Osteocyte (in vitro differentiated cells): ENCODE results near the gene PRKN. TPM values are rescaled to one million over a fixed set of nuclear protein-coding genes. Genes with fewer than 3 reads are reported as not detected.

Experiments
- DNase-seq: peaks from one replicate; pipeline ENCODE4 v3.0.0; 2021; ENCODE audit warnings: mixed read lengths; ENCODE audit not compliant: unreplicated experiment; ENCODE audit errors: extremely low spot score
- H3K27ac Mint-ChIP-seq: one replicate; pipeline ENCODE4 v1.8.0; 2021; ENCODE audit warnings: mild to moderate bottlenecking, mixed read lengths; ENCODE audit not compliant: unreplicated experiment
- H3K27me3 Mint-ChIP-seq: one replicate; pipeline ENCODE4 v1.8.0; 2021; ENCODE audit warnings: mixed read lengths; ENCODE audit not compliant: unreplicated experiment
- H3K36me3 Mint-ChIP-seq: one replicate; pipeline ENCODE4 v1.8.0; 2021; ENCODE audit warnings: mixed read lengths; ENCODE audit not compliant: unreplicated experiment
- H3K4me1 Mint-ChIP-seq: one replicate; pipeline ENCODE4 v1.8.0; 2021; ENCODE audit warnings: mixed read lengths; ENCODE audit not compliant: unreplicated experiment
- H3K4me3 Mint-ChIP-seq: one replicate; pipeline ENCODE4 v1.8.0; 2021; ENCODE audit warnings: mild to moderate bottlenecking, moderate library complexity, mixed read lengths; ENCODE audit not compliant: unreplicated experiment
- H3K9me3 Mint-ChIP-seq: one replicate; pipeline ENCODE4 v1.8.0; 2021; ENCODE audit warnings: mixed read lengths; ENCODE audit not compliant: unreplicated experiment
- CTCF ChIP-seq: fragments of 200-600 bp; sonication (generic); IDR thresholded peaks from 2 replicates; pipeline ENCODE4 v1.5.0; 2021; ENCODE audit warnings: antibody characterized with exemption, mild to moderate bottlenecking, moderate library complexity
- total RNA-seq: library from RNA; stranded (reverse); gene quantifications from 2 replicates; pipeline ENCODE4 v1.2.1, GENCODE V29; 2021

The PRKN gene
- total RNA-seq, 1 donor from 2014 or later: 13.4 TPM

DNA sequence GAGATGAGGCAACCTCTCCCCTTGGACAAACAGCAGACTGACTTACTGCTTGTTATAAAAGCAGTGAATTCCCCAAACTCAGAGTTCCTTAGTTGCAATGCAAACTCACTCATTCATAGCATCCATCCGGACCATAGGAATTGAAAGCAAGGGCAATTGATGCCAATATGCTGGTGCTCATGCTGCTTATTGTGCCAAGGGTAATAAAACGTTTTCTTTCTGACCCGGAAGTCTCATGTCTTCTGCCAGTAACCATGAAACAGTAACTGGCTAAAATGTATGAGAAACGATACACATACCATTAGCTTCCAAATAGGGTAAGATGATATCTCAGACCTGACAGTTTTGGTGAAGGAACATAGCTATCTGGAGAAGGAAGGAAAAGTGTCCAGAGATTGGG, 18.1 kb downstream of the PRKN start:
- Mint-ChIP-seq H3K27me3 (no peaks in the 10 kb centered on the region), H3K4me1 (no peaks in the 10 kb centered on the region), H3K27ac (no peak overlapping the region), H3K36me3 (peaks cover 3% of the 10 kb centered on the region), H3K4me3 (no peak overlapping the region), H3K9me3 (no peaks in the 10 kb centered on the region)
- no peak for TF ChIP-seq CTCF
- DNase-seq: no peak

GRCh38 chr6:162708971-162709370, 18.6 kb downstream of the PRKN start:
- peaks cover 3% of the 10 kb centered on the region for H3K36me3 Mint-ChIP-seq
- no peak for DNase-seq
- no peaks in the 10 kb centered on the region for H3K4me1 Mint-ChIP-seq
- TF ChIP-seq CTCF: no peak
- H3K27ac Mint-ChIP-seq: no peak overlapping the region
- H3K27me3 Mint-ChIP-seq: no peaks in the 10 kb centered on the region
- H3K4me3 Mint-ChIP-seq: no peak overlapping the region
- no peaks in the 10 kb centered on the region for H3K9me3 Mint-ChIP-seq

GRCh38 chr6:162706232-162706631, 21.3 kb downstream of the PRKN start:
- Mint-ChIP-seq H3K4me1 (no peaks in the 10 kb centered on the region), H3K4me3 (no peak overlapping the region), H3K27me3 (no peaks in the 10 kb centered on the region), H3K27ac (no peak overlapping the region), H3K36me3 (no peaks in the 10 kb centered on the region), H3K9me3 (no peaks in the 10 kb centered on the region)
- DNase-seq: no peak
- TF ChIP-seq CTCF: no peak

DNA sequence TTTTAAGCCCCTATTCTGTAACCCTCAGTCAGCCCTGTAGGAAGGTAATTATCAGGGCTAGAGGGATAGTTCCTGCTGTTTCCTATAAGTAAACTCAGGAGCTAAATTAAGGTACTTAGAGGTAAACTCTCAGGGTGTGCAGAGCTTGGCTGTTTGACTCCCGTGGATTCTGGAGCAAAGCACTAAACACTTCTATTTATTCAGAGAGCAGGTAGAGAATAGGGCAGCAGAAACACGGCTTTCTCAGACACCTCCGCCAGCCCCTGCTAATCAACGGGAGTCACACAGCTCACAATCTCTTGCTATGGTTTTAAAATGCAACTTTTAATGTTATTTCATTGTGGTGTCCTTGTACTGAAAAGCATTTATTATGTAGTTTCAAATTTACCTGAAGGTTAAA, 21.8 kb downstream of the PRKN start:
- no peaks in the 10 kb centered on the region for H3K4me1 Mint-ChIP-seq
- no peaks in the 10 kb centered on the region for H3K27me3 Mint-ChIP-seq
- H3K36me3 Mint-ChIP-seq: no peaks in the 10 kb centered on the region
- no peak overlapping the region for H3K4me3 Mint-ChIP-seq
- no peak for DNase-seq
- TF ChIP-seq CTCF: no peak
- no peak overlapping the region for H3K27ac Mint-ChIP-seq
- no peaks in the 10 kb centered on the region for H3K9me3 Mint-ChIP-seq

DNA sequence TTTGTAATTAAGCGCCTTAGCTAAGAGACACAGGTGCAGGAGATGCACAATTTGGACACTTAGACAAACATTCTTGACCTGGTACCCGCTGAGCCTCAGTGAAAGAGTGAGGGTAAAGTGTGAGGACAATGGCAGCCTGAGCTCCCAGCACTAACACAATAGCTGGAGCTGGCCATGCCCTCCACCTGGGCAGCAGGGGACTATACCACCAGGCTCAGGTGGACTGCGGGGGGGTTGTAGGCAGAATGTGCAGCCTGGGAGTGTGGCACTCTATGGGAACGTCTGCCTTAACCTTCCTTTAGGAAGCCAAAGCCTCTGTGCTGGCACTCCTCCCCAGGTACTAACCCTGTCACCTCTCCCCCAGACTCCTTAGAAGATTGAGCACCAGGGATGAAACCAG, 23.6 kb downstream of the PRKN start:
- TF ChIP-seq CTCF: no peak
- H3K4me3 Mint-ChIP-seq: no peak overlapping the region
- DNase-seq: no peak
- H3K27ac Mint-ChIP-seq: no peak overlapping the region
- no peaks in the 10 kb centered on the region for H3K27me3 Mint-ChIP-seq
- H3K4me1 Mint-ChIP-seq: no peaks in the 10 kb centered on the region
- H3K36me3 Mint-ChIP-seq: no peaks in the 10 kb centered on the region
- no peaks in the 10 kb centered on the region for H3K9me3 Mint-ChIP-seq
